Measurements from ENCODE around the gene PKN1.
A peak's percentile ranks its signal among the peaks of the same experiment; 100 is the strongest.
"Not testable (repeated sequence)": the region's sequence is repeated elsewhere in the genome, so short reads cannot be mapped to it uniquely, and the experiment has no call there.

The PKN1 gene

DNA sequence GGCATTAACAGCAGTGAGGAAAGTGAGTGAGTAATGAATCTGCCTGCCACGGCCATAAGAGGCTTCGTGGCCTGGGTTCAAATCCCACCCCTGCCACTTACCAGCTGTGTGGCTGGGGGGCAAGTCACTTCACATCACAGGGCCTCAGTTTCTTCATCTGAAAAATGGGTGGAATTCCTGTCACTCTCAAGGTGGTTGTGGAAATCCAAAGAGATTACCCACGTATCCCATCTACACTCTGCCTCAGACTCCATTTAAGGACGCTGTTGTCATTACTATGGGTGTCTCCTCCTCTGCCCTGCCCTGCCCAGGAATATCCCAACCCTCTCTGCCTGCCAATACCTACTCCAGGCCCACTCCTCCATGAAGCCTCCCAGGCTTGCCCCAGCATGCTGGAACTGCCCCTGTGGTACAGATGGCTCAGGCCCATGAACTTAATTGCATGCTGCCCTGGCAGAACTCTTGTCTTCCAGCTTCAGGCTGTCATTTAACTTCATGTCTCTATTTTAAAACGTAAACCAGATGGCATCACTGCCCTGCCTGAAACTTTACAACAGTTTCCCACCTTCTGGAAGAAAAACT, 59.7 kb downstream of the PKN1 start:
- no peak for DNase-seq

GRCh38 chr19:14494411-14494810, 61.3 kb downstream of the PKN1 start:
- no peak for DNase-seq

- no peak for DNase-seq
These were observed 62.0 kb downstream of the PKN1 start for GRCh38 chr19:14494910-14495671.

DNA sequence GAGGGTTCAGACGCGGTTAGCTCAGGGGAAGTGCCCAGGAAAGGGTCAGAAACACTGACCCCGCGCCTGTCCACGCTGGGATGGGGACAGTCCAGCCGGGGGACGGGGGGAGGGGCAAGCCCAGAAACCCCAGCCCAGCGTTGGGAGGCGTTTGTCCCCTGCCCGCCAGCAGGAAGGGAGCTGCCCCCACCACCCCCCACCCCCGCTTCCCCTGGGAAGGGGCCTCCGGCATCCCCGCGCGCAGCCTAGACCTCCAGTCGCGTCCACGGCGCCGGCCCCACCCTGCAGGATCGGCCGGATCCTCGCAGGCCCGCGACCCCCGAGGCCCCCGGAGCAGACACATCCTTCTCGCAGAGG, 62.5 kb downstream of the PKN1 start:
- DNase-seq, result no peak

GRCh38 chr19:14496029-14496833, 63.1 kb downstream of the PKN1 start, which contains the start of gene GIPC1:
Gene GIPC1 (minus strand): TSS chr19:14496127. CDS start chr19:14482976, 13,151 bp downstream.
- DNase-seq, result peak; percentile 73 to 94

DNA sequence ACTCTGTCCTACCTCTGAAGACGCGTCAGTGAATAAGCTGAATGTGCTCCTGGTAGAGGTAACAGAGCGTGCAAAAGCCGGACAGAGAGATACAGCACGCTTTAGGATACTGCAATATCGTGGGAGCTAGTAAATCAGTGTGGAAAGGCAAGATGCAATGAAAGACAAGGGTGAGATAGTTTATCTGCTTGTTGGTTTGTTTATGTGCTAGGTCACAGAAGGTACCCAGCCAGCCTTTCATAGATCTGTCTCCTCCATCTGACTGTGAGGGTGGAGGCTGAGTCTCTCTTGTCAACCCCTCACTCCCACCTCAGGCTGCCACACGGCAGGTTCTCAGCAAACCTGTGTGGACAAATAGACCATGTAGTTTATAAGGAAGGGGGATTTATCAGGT, 63.7 kb downstream of the PKN1 start:
- DNase-seq, result no peak

DNA sequence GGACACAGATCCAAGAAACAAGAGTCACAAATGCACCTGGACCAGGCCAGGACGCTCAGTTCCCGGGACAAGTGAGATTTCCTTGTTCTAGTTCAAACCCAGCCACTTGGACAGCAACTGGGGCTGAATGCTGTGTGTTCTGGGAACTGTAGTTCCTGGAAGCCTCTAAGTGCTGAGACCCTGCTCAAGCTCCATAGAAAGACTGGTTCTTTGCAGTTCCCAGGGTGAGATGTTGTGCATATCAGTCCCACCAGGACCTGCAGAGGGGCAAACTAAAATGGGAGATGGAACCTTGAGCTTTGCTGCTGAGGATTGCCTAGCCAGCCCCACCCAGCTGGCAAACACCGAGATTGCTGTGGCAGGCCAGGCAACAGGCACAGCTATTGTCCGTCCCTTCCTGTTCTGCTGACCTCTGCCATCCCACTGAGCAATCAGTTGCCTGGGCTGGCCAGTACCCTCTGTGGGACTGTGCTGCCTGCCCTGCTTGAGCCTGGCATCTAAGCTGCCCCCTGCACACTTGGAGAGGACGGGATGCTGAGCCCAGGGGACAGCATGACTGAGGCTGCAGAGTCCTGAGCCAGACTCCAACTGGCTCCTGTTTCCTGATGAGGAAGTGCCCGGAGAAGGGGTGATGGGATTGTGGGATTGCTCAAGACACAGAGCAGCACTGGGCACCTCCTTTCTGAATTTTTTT, 64.3 kb downstream of the PKN1 start:
- DNase-seq, result no peak

GRCh38 chr19:14502334-14503092, 69.4 kb downstream of the PKN1 start:
- DNase-seq, result no peak

GRCh38 chr19:14503285-14503684, 70.2 kb downstream of the PKN1 start:
- DNase-seq, result no peak

- DNase-seq, result not testable (repeated sequence)
These were observed 71.5 kb downstream of the PKN1 start for GRCh38 chr19:14504575-14504974.

DNA sequence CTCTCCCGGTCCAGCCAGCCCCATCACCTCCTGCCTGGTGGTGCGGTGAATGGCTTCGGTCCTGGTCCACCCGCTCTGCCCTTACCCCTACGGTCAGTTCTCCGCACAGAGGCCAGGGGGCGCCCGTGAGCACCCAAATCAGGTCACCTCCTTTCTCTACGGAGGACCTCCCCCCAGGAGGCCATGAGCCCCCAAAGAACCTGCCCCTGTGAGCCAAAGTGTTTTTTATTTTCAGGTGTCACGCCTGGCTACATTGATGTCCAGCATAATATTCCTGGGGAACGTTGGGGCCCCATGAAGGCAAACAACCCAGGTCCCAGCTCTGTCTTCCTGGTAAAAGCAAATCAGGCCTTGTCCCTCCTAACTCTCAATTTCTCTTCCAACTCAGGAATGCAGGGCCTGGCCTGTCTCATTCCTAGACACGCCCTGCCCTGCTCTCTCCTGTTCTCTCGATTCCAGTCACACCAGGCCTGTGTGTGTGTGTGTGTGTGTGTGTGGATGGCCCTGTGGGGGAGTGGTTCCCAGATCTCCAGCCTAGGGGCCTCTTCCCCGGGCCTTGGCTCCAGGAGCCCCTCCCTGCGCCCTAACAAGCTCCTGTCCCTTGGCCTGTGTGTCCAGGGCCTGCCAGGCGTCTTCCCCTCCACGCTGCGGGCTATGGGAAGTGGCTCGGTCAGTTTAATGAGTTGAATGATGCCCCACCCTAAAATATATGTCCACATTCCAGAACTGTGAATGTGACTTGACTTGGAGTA, 72.6 kb downstream of the PKN1 start:
- no peak for DNase-seq

- DNase-seq, result no peak
These were observed 74.8 kb downstream of the PKN1 start for GRCh38 chr19:14507704-14508542.

DNA sequence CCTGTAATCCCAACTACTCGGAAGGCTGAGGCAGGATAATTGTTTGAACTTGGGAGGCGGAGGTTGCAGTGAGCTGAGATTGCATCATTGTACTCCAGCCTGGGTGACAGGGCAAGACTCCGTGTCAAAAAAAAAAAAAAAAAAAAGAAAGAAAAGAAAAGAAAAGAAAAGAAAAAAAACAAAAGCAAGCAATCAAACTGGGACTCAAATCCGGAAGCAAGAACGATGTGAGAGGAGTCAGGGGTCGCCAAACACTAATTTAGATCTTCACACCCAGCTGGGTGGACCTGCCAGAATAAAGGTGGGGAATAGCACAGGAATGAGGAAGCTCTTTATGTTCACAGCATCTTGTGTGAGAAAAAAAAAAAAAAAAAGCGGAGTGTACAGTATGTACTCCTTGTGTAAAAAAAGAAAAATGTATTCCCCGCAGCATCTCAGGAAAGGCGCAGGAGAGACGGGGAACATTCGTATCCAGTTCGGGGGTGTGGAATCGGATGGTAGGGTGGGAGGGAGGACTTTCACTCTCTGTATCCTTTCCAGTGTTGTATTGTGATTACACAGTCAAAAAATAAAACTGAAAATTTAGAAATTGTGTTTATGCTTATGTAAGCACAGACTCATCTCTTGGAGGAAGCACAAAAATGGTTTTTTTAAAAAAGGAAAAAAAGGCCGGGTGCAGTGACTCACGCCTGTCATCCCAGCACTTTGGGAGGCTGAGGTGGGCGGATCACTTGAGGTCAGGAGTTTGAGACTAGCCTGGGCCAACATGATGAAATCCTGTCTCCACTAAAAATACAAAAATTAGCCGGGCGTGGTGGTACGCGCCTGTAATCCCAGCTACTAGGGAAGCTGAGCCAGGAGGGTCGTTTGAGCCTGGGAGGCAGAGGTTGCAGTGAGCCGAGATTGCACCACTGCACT, 77.5 kb downstream of the PKN1 start:
- no peak for DNase-seq

- DNase-seq, result no peak
These were observed 78.1 kb downstream of the PKN1 start for GRCh38 chr19:14511229-14511593.

- no peak for DNase-seq
These were observed 79.4 kb downstream of the PKN1 start for GRCh38 chr19:14512406-14512961.

DNA sequence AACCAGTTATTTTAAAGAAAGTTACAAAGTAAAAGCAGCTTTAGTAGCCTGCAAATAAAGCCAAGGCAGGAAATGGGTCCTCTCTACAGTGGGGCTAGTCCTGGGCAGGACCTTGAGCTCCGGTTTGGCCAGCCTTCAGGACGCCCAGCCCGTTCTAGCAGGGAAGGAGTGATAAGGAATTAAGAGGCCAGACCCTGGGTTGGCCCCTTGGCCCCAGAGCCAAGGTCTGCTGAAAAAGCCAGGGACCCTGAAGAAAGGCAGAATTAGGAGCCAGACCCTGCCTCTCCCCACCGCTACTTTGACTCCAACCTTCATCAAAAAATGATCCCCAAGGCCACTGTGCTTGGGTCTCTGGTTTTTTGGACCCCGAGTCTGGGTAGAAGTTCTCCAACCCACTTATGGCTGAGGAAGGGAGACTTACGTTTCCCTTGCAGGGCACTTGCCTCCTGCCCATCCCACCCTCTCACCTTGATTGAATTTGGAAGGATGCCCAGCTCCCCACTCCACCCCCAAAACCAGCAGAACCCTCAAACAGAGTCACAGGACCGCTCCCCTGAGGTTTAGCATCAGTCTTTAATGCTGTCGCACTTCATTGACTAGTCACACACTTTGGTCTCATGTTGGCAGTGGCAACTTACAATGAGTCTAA, 81.2 kb downstream of the PKN1 start:
- no peak for DNase-seq

DNA sequence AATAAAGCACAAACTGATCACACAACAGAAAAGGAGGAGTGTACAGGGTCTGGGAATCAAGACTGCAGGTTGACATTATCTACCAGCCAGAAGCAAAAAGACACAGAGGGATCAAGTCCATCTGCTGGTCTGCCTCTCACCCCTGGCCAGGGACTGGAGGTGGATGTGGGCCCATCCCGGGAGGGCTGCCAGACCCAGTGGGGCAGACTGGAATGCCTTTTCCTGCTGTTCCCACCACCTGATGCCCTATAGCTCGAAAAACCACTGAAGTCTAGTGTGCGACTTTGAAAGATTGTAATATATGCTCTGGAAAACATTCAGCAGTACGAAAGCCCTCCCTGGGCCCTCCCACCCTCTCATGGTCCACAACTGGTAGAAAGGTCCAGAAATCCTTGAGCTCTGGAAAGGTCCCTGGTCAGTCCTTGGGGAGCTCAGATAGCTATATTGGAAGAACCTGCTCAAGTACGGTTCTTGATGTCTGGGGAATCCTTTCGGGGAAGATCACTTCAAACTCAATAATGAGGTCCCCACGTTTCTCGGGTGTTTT, 82.5 kb downstream of the PKN1 start:
- no peak for DNase-seq

- DNase-seq, result no peak
These were observed 83.0 kb downstream of the PKN1 start for GRCh38 chr19:14516048-14516534.

Measured in NCI-H187 (cell line).